ENCODE data around the gene H2AZ2.
"Not testable (repeated sequence)": the region's sequence is repeated elsewhere in the genome, so short reads cannot be mapped to it uniquely, and the experiment has no call there.

H2AZ2 gene

DNA sequence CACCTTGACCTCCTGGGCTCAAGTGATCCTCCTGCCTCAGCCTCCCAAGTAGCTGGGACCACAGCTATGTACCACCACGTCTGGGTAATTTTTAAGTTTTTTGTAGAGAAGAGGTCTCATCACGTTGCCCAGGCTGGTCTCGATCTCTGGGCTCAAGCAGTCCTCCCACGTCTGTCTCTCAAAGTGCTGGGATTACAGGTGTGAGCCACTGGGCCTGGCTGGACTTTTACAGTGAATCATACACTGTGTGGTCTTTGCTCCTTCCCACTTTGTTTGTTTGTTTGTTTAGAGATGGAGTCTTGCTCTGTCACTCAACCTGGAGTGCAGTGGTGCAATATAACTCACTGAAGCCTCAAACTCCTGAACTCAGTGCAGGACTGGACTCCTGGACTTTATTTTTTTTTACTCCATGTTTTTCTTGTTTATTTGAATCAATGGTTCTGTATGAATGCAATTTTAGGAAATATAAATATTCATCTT is 38.9 kb downstream of the H2AZ2 start:
- no peak for DNase-seq (ENCODE audit: low read depth)
- no peak overlapping the region for H3K4me3 ChIP-seq (ENCODE audit: low read length)
- TF ChIP-seq, protein P1, sequence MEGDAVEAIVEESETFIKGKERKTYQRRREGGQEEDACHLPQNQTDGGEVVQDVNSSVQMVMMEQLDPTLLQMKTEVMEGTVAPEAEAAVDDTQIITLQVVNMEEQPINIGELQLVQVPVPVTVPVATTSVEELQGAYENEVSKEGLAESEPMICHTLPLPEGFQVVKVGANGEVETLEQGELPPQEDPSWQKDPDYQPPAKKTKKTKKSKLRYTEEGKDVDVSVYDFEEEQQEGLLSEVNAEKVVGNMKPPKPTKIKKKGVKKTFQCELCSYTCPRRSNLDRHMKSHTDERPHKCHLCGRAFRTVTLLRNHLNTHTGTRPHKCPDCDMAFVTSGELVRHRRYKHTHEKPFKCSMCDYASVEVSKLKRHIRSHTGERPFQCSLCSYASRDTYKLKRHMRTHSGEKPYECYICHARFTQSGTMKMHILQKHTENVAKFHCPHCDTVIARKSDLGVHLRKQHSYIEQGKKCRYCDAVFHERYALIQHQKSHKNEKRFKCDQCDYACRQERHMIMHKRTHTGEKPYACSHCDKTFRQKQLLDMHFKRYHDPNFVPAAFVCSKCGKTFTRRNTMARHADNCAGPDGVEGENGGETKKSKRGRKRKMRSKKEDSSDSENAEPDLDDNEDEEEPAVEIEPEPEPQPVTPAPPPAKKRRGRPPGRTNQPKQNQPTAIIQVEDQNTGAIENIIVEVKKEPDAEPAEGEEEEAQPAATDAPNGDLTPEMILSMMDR (conservative IDR thresholded peaks at IDR 0.05; ENCODE audit: low read length): no peak

DNA sequence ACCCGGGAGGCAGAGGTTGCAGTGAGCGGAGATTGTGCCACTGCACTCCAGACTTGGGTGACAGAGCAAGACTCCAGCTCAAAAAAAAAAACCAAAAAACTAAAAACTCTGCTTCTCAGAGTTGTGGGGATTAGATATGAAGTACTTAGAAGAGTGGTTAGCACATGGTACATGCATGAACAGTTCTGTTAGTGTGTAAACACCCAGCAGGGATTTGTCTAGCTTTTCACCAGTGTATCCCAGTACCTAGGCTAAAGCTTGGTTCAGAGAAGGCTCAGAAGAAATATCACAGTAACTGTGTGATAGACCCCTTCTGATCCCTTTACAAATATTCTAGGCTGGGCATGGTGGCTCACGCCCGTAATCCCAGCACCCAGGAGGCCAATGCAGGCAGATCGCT is 41.9 kb downstream of the H2AZ2 start:
- DNase-seq (ENCODE audit: low read depth): no peak
- TF ChIP-seq, protein P1 (conservative IDR thresholded peaks at IDR 0.05; ENCODE audit: low read length): no peak
- no peak overlapping the region for H3K4me3 ChIP-seq (ENCODE audit: low read length)

DNA sequence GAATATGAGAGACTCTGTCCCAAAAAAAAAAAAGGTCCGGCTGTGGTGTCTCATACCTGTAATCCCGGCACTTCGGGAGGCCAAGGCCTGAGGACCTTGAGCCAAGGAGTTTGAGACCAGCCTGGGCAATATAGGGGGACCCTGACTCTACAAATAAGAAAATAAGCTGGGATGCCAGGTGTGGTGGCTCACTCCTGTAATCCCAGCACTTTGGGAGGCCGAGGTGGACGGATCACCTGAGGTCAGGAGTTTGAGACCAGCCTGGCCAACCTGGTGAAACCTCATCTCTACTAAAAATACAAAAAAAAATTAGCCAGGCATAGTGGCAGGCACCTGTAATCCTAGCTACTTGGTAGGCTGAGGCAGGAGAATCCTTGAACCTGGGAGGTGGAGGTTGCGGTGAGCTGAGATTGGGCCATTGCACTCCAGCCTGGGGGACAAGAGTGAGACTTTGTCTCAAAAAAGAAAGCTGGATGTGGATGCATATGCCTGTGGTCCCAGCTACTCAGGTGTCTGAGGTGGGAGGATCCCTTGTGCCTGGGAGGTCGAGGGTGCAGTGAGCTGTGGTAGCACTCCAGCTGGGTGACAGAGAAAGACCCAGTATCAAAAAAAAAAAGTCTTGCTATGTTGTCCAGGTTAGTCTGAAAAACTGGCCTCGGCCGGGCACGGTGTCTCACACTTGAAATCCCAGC is 43.9 kb downstream of the H2AZ2 start:
- H3K4me3 ChIP-seq (ENCODE audit: low read length); DNase-seq (ENCODE audit: low read depth): not testable (repeated sequence)

DNA sequence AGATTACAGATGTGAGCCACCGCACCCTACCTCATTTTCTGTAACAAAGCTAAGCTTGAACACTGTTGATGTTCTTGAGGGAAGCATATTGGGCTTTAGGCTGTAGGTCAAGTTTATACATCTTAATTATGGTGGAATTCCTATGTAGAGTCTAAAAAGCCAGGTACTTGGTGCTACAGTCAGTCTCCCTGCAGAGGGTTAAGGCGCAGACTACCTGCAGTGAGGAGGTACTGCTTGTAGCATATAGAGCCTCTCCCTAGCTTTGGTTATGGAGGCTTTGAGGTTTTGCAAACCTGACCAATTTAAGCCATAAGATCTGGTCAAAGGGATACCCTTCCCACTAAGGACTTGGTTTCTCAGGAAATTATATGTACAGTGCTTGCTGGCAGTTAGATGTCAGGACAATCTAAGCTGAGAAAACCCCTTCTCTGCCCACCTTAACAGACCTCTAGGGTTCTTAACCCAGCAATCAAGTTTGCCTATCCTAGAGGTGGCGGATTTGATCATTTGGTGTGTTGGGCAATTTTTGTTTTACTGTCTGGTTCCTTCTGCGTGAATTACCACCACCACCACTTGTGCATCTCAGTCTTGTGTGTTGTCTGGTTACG is 45.4 kb downstream of the H2AZ2 start:
- H3K4me3 ChIP-seq (ENCODE audit: low read length): no peak overlapping the region
- DNase-seq (ENCODE audit: low read depth): no peak
- TF ChIP-seq, protein P1 (conservative IDR thresholded peaks at IDR 0.05; ENCODE audit: low read length): no peak; the same call in 1 of the 2 replicates

DNA sequence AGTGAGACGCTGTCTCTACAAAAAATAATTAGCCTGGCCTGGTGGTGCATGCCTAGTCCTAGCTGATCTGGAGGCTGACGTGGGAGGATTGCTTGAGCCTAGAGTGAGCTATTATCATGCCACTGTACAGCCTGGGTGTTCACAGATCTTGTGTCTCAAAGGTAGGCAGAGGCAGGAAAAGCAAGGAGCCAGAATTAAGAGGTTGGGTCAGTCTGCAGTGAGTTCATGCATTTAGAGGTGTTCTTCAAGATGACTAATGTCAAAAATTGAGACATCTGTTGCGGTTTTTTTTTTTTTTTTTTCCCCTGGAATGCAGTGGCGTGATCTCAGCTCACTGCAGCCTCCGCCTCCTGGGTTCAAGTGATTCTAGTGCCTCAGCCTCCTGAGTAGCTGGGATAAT is 46.0 kb downstream of the H2AZ2 start:
- no peak overlapping the region for H3K4me3 ChIP-seq (ENCODE audit: low read length)
- DNase-seq (ENCODE audit: low read depth): peak; percentile 57
- TF ChIP-seq, protein P1 (conservative IDR thresholded peaks at IDR 0.05; ENCODE audit: low read length): no peak

DNA sequence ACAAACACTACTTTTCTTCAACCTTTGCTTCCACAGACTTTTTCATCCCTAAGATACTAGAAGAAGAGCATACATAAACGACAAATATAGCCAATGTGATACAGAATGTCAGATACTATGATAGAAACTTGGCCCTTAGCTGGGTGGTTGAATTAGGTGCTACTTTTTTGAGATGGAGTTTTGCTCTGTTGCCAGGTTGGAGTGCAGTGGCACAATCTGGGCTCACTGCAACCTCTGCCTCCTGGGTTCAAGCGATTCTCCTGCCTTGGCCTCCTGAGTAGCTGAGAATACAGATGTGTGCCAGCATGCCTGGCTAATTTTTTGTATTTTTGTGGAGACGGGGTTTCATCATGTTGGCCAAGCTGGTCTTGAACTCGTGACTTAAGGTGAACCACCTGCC is 47.9 kb downstream of the H2AZ2 start:
- no peak for DNase-seq (ENCODE audit: low read depth)
- TF ChIP-seq, protein P1 (conservative IDR thresholded peaks at IDR 0.05; ENCODE audit: low read length): no peak
- no peak overlapping the region for H3K4me3 ChIP-seq (ENCODE audit: low read length)

DNA sequence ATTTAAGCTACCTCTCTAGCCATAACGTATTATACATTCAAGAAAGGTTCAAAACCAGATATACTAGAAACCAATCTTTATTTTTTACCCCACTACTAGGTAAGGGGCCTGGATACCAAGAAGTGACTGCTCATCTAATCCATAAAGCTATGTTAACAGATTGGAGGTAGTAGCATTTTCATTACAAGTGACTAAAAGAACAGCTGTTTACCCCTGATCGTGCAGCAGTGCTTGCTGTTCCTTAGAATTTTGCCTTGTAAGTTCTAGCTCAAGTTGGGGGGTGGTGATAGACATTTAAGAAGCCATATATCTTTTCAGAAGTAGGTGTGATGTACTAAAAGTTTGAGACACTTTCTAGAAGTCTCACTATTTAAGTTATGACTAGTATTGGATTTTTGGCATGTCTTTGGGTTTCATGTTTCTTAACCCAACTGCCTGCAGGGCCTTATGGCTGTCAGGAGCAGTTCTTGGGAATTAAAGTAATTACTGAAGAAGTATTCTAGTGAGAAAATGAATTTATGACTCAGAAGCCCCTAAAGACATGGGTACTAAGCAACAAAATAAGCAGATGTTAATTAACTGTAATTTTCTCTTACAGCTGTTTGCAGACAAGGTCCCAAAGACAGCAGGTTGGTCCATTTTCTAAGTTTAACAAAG is 49.1 kb downstream of the H2AZ2 start:
- peak overlapping the region; percentile 95 for H3K4me3 ChIP-seq (ENCODE audit: low read length)
- TF ChIP-seq, protein P1 (conservative IDR thresholded peaks at IDR 0.05; ENCODE audit: low read length): no peak
- DNase-seq (ENCODE audit: low read depth): peak; percentile 38

Measured in AG10803 (cell line).